H1 (cell line): ENCODE measurements around the gene KIFC1. TPM values are rescaled to one million over a fixed set of nuclear protein-coding genes. Genes with fewer than 3 reads are reported as not detected.
A peak's percentile ranks its signal among the peaks of the same experiment; 100 is the strongest.
"Not testable (repeated sequence)": the region's sequence is repeated elsewhere in the genome, so short reads cannot be mapped to it uniquely, and the experiment has no call there.

ENCODE experiments used
- CTCF ChIA-PET: fragments of 300-600 bp; sonication (Branson Sonifier 250); formaldehyde crosslinking; loops from one replicate; lab custom pipeline; 2021; ENCODE audit not compliant: partially characterized antibody; lab: Charles Lee
- POLR2A ChIA-PET: fragments of 300-600 bp; sonication (Branson Sonifier 250); formaldehyde crosslinking; loops from one replicate; lab custom pipeline; 2021; ENCODE audit warnings: inconsistent platforms; ENCODE audit not compliant: partially characterized antibody; lab: Charles Lee
- DNase-seq, 2 experiments: peaks; one replicate each; pipeline versions ENCODE4 v3.0.0 to v3.0.0-alpha.2; 2010 to 2022; ENCODE audit warnings: low spot score in 2 of 2, low read depth in 1 of 2, mixed read lengths in 1 of 2
- FAIRE-seq: peaks from 2 replicates; lab custom pipeline; 2011; peaks lifted over from hg19 to GRCh38; lab: Jason Lieb, UNC
- H2AFZ ChIP-seq: 2 replicates; pipeline ENCODE4 v1.8.1; 2012; ENCODE audit warnings: low read length, inconsistent platforms
- H2AK5ac ChIP-seq: 2 replicates; pipeline ENCODE4 v1.6.1; 2013; ENCODE audit warnings: low read depth, low read length
- H2BK120ac ChIP-seq: replicated peaks from 2 replicates; pipeline ENCODE3; 2013; ENCODE audit warnings: low read depth, low read length, inconsistent platforms
- H2BK12ac ChIP-seq: 2 replicates; pipeline ENCODE4 v1.6.1; 2013; ENCODE audit warnings: low read depth, low read length
- H2BK15ac ChIP-seq: 2 replicates; pipeline ENCODE4 v1.6.1; 2013; ENCODE audit warnings: low read length
- H2BK20ac ChIP-seq: 2 replicates; pipeline ENCODE4 v1.6.1; 2013; ENCODE audit warnings: low read length
- H2BK5ac ChIP-seq: 2 replicates; pipeline ENCODE4 v1.6.1; 2013; ENCODE audit warnings: low read depth, low read length
- H3K14ac ChIP-seq: 2 replicates; pipeline ENCODE4 v1.6.1; 2013; ENCODE audit warnings: inconsistent platforms; ENCODE audit not compliant: insufficient read length
- H3K18ac ChIP-seq: 2 replicates; pipeline ENCODE4 v1.6.1; 2013; ENCODE audit warnings: low read length; ENCODE audit errors: extremely low read depth
- H3K23ac ChIP-seq: 2 replicates; pipeline ENCODE4 v1.6.1; 2013; ENCODE audit warnings: inconsistent platforms; ENCODE audit not compliant: insufficient read length
- H3K23me2 ChIP-seq: 2 replicates; pipeline ENCODE4 v1.6.1; 2013; ENCODE audit warnings: low read depth, low read length
- H3K27ac ChIP-seq: 2 replicates; pipeline ENCODE4 v1.6.1; 2011; ENCODE audit warnings: low read depth, low read length, inconsistent platforms
- H3K27me3 ChIP-seq, 4 experiments: replicated peaks in 1 of 4; 1 replicate in 1 of 4; 2 replicates in 3 of 4; pipeline versions ENCODE4 v1.6.1 to v1.8.1; 2011 to 2013; ENCODE audit warnings: low read length in 3 of 4, mild to moderate bottlenecking in 3 of 4, inconsistent platforms in 2 of 4, mixed read lengths in 2 of 4, moderate library complexity in 1 of 4; ENCODE audit not compliant: control insufficient read depth in 3 of 4, insufficient read depth in 3 of 4; ENCODE audit errors: extremely low read depth in 1 of 4
- H3K36me3 ChIP-seq, 4 experiments: 2 replicates each; pipeline versions ENCODE4 v1.6.1 to v1.8.1; 2011 to 2013; ENCODE audit warnings: mild to moderate bottlenecking in 4 of 4, low read length in 3 of 4, moderate library complexity in 2 of 4, control low read depth in 1 of 4, inconsistent platforms in 1 of 4; ENCODE audit not compliant: insufficient read depth in 4 of 4, control insufficient read depth in 2 of 4
- H3K4ac ChIP-seq: replicated peaks from 2 replicates; pipeline ENCODE3; 2013; ENCODE audit warnings: low read length, low read depth, mixed read lengths, inconsistent platforms; ENCODE audit not compliant: insufficient read length
- H3K4me1 ChIP-seq, 4 experiments: replicated peaks in 1 of 4; 1 replicate in 1 of 4; 2 replicates in 3 of 4; pipeline versions ENCODE4 v1.6.1 to v1.8.1; 2011 to 2013; ENCODE audit warnings: low read length in 3 of 4, inconsistent platforms in 2 of 4, mixed read lengths in 1 of 4; ENCODE audit not compliant: insufficient read depth in 4 of 4, control insufficient read depth in 3 of 4
- H3K4me2 ChIP-seq, 2 experiments: 2 replicates each; pipeline versions ENCODE4 v1.6.1 to v1.8.1; 2011 to 2013; ENCODE audit warnings: low read depth in 2 of 2, low read length in 2 of 2, control low read depth in 1 of 2, inconsistent platforms in 1 of 2, mild to moderate bottlenecking in 1 of 2; ENCODE audit not compliant: insufficient read depth in 1 of 2
- H3K4me3 ChIP-seq, 4 experiments: fragments of 200-600, 300-600 bp in 1 of 4; sonication (generic), shearing (Covaris generic), sonication (Bioruptor Twin) in 1 of 4; 2 replicates each; pipeline versions ENCODE4 v1.5.1 to v1.8.1; 2011 to 2016; ENCODE audit warnings: low read length in 4 of 4, low read depth in 3 of 4, control low read depth in 2 of 4, inconsistent platforms in 2 of 4, mild to moderate bottlenecking in 2 of 4, mixed read lengths in 1 of 4, moderate library complexity in 1 of 4; ENCODE audit not compliant: insufficient read depth in 2 of 4; ENCODE audit errors: extremely low read depth in 1 of 4
- H3K56ac ChIP-seq: replicated peaks from 2 replicates; pipeline ENCODE3; 2013; ENCODE audit warnings: low read depth, mild to moderate bottlenecking, mixed read lengths, low read length, inconsistent platforms; ENCODE audit not compliant: insufficient read length
- H3K79me1 ChIP-seq: 2 replicates; pipeline ENCODE4 v1.6.1; 2013; ENCODE audit warnings: low read depth, low read length, control low read depth
- H3K79me2 ChIP-seq, 2 experiments: 2 replicates each; pipeline versions ENCODE4 v1.6.1 to v1.8.1; 2012 to 2013; ENCODE audit warnings: low read length in 2 of 2, mild to moderate bottlenecking in 2 of 2, inconsistent platforms in 1 of 2; ENCODE audit not compliant: insufficient read depth in 2 of 2, control insufficient read depth in 1 of 2
- H3K9ac ChIP-seq, 4 experiments: replicated peaks in 1 of 4; 1 replicate in 1 of 4; 2 replicates in 3 of 4; pipeline versions ENCODE4 v1.6.1 to v1.8.1; 2011 to 2013; ENCODE audit warnings: low read depth in 3 of 4, low read length in 3 of 4, control low read depth in 2 of 4, mild to moderate bottlenecking in 2 of 4, moderate library complexity in 2 of 4, inconsistent platforms in 1 of 4; ENCODE audit errors: extremely low read depth in 1 of 4
- H3K9me3 ChIP-seq, 2 experiments: 2 replicates each; pipeline versions ENCODE4 v1.6.1 to v1.8.1; 2012 to 2013; ENCODE audit warnings: mild to moderate bottlenecking in 2 of 2, moderate library complexity in 2 of 2, control low read depth in 1 of 2, inconsistent platforms in 1 of 2, low read depth in 1 of 2, low read length in 1 of 2, mixed read lengths in 1 of 2; ENCODE audit not compliant: insufficient read depth in 2 of 2
- H4K20me1 ChIP-seq, 2 experiments: replicated peaks in 1 of 2; 2 replicates each; pipeline versions ENCODE3 to v1.8.1; 2011 to 2013; ENCODE audit warnings: inconsistent platforms in 2 of 2, low read length in 2 of 2, mild to moderate bottlenecking in 1 of 2; ENCODE audit not compliant: insufficient read depth in 2 of 2, control insufficient read depth in 1 of 2
- H4K5ac ChIP-seq: 2 replicates; pipeline ENCODE4 v1.6.1; 2013; ENCODE audit warnings: low read length, low read depth, mixed read lengths, inconsistent platforms; ENCODE audit not compliant: insufficient read length
- H4K8ac ChIP-seq: 2 replicates; pipeline ENCODE4 v1.8.0; 2013; ENCODE audit warnings: mild to moderate bottlenecking, moderate library complexity, low read length, inconsistent platforms; ENCODE audit not compliant: insufficient read depth; ENCODE audit errors: extremely low read depth
- H4K91ac ChIP-seq: replicated peaks from 2 replicates; pipeline ENCODE3; 2013; ENCODE audit warnings: low read length, mixed read lengths, inconsistent platforms; ENCODE audit not compliant: insufficient read length
- WGBS, 2 experiments: shearing (Covaris generic) in 1 of 2; methylation state at CpG; one replicate each; pipeline versions ENCODE4 v1.1.6 to v1.1.7; 2013 to 2015; ENCODE audit warnings: low lambda C conversion rate in 2 of 2, mixed read lengths in 2 of 2, inconsistent platforms in 1 of 2, low coverage in 1 of 2, missing lambda C conversion rate in 1 of 2; ENCODE audit not compliant: insufficient replicate concordance in 2 of 2, insufficient coverage in 1 of 2, insufficient read length in 1 of 2; ENCODE audit errors: extremely low coverage in 1 of 2, missing lambda C conversion rate in 1 of 2; 5-methylcytosine and 5-hydroxymethylcytosine counted together
- polyA plus RNA-seq, 7 experiments: library from polyadenylated mRNA; depleted of rRNA in 3 of 7; stranded (reverse) in 5 of 7; unstranded in 2 of 7; fragments of >200 nt in 5 of 7; fragments of 200-250 nt in 2 of 7; gene quantifications; 1 replicate in 5 of 7; 2 replicates in 1 of 7; 4 replicates in 1 of 7; pipeline versions ENCODE4 v1.2.1 to v1.2.3, GENCODE V29; 2011 to 2013; ENCODE audit warnings: missing spikeins in 2 of 7, mixed read lengths in 2 of 7
- total RNA-seq: library from RNA; stranded (reverse); fragmentation: NEBNext Ultra II Directional; extraction: Animal tissue kit (Norgen Biotek cat#: 25700); gene quantifications from 2 replicates; pipeline ENCODE4 v1.2.1, GENCODE V29; 2021

Gene KIFC1
- total and polyA plus RNA-seq, 2 of the 8 experiments (the other 6 are each of a cell fraction or from before 2014, with no cell fraction given) = 46.6 to 64.3 TPM

GRCh38 chr6:33367715-33368025, 24.0 kb upstream of the KIFC1 start:
- H3K23ac ChIP-seq, H3K23me2 ChIP-seq, H3K56ac ChIP-seq, FAIRE-seq, H4K8ac ChIP-seq, H2AK5ac ChIP-seq, H3K4me1 ChIP-seq, H2BK12ac ChIP-seq, H3K9me3 ChIP-seq, H3K27ac ChIP-seq, H3K79me2 ChIP-seq, H3K14ac ChIP-seq, H2BK120ac ChIP-seq, H3K36me3 ChIP-seq, H2AFZ ChIP-seq, H2BK20ac ChIP-seq, H3K9ac ChIP-seq, H2BK15ac ChIP-seq, DNase-seq, H3K27me3 ChIP-seq, H3K79me1 ChIP-seq, H3K4me2 ChIP-seq, H2BK5ac ChIP-seq, H4K20me1 ChIP-seq, H4K91ac ChIP-seq, H3K4me3 ChIP-seq, H4K5ac ChIP-seq, H3K18ac ChIP-seq, H3K4ac ChIP-seq: not testable (repeated sequence)
- ChIA-PET POLR2A (interaction anchor here (0.7 kb wide), 1 partner anchor 91 kb away, joined by 3 read pairs; the partner anchor contains the start of gene B3GALT4), CTCF (interaction anchor here (0.7 to 1.1 kb wide), 4 partner anchors 23 to 137 kb away, joined by 3 to 6 read pairs (median 4); no protein-coding TSS in a partner anchor)
- WGBS, 2 experiments = 88% methylated on average over 4 of the region's 5 CpGs; no CpG with 5 or more reads in 1 of the 2 experiments

DNA sequence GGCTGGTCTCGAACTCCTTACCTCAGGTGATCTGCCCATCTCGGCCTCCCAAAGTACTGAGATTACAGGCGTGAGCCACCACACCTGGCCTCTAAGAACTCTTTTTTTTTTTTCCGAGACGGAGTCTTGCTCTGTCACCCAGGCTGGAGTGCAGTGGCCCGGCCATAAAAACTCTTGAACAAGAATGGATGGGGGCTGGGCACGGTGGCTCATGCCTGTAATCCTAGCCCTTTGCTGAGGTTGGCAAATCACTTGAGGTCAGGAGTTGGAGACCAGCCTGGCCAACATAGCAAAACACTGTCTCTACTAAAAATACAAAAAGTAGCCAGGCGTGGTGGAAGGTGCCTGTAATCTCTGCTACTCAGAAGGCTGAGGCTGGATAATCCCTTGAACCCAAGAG, 19.7 kb upstream of the KIFC1 start:
- DNase-seq, H3K56ac ChIP-seq, H4K8ac ChIP-seq, H2BK12ac ChIP-seq, H3K14ac ChIP-seq, H2BK15ac ChIP-seq, H2BK5ac ChIP-seq, FAIRE-seq, H2AK5ac ChIP-seq, H4K91ac ChIP-seq, H3K4ac ChIP-seq, H3K79me1 ChIP-seq, H3K9me3 ChIP-seq, H2AFZ ChIP-seq, H3K36me3 ChIP-seq, H3K79me2 ChIP-seq, H3K9ac ChIP-seq, H3K4me3 ChIP-seq, H3K27me3 ChIP-seq, H4K5ac ChIP-seq, H3K23me2 ChIP-seq, H4K20me1 ChIP-seq, H2BK120ac ChIP-seq, H3K18ac ChIP-seq, H3K27ac ChIP-seq, H3K23ac ChIP-seq: not testable (repeated sequence)
- WGBS, 2 experiments = 89% methylated on average over 8 of the region's 8 CpGs; no CpG with 5 or more reads in 1 of the 2 experiments
- POLR2A ChIA-PET = interaction anchor here (1.3 kb wide), 1 partner anchor 54 kb away, joined by 3 read pairs; no protein-coding TSS in a partner anchor
- 0 out of 4 replicates have a peak overlapping the region, but pooled peaks of 1 of the 2 experiments have one; percentile 17 for H3K4me2 ChIP-seq
- CTCF ChIA-PET = interaction anchor here (1.2 to 1.3 kb wide), 2 partner anchors 10 to 26 kb away, joined by 3 to 5 read pairs; no protein-coding TSS in a partner anchor
- 0 out of 2 replicates have a peak overlapping the region, but pooled peaks have one; percentile 43 for H2BK20ac ChIP-seq
- H3K4me1 ChIP-seq = peaks cover 1 to 11% (median 8%) of the 10 kb centered on the region in 4 experiments; a peak in 6 of 7 replicates
